GM19438 (cell line): ENCODE results near the gene TOP2B.

ENCODE experiments used
- ATAC-seq: cut with Tn5 transposase; IDR thresholded peaks from one replicate; pipeline ENCODE4 v1.9.1; 2021; ENCODE audit warnings: low read depth; ENCODE audit not compliant: unreplicated experiment

TOP2B gene, protein sequence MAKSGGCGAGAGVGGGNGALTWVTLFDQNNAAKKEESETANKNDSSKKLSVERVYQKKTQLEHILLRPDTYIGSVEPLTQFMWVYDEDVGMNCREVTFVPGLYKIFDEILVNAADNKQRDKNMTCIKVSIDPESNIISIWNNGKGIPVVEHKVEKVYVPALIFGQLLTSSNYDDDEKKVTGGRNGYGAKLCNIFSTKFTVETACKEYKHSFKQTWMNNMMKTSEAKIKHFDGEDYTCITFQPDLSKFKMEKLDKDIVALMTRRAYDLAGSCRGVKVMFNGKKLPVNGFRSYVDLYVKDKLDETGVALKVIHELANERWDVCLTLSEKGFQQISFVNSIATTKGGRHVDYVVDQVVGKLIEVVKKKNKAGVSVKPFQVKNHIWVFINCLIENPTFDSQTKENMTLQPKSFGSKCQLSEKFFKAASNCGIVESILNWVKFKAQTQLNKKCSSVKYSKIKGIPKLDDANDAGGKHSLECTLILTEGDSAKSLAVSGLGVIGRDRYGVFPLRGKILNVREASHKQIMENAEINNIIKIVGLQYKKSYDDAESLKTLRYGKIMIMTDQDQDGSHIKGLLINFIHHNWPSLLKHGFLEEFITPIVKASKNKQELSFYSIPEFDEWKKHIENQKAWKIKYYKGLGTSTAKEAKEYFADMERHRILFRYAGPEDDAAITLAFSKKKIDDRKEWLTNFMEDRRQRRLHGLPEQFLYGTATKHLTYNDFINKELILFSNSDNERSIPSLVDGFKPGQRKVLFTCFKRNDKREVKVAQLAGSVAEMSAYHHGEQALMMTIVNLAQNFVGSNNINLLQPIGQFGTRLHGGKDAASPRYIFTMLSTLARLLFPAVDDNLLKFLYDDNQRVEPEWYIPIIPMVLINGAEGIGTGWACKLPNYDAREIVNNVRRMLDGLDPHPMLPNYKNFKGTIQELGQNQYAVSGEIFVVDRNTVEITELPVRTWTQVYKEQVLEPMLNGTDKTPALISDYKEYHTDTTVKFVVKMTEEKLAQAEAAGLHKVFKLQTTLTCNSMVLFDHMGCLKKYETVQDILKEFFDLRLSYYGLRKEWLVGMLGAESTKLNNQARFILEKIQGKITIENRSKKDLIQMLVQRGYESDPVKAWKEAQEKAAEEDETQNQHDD (N-terminal part only)

DNA sequence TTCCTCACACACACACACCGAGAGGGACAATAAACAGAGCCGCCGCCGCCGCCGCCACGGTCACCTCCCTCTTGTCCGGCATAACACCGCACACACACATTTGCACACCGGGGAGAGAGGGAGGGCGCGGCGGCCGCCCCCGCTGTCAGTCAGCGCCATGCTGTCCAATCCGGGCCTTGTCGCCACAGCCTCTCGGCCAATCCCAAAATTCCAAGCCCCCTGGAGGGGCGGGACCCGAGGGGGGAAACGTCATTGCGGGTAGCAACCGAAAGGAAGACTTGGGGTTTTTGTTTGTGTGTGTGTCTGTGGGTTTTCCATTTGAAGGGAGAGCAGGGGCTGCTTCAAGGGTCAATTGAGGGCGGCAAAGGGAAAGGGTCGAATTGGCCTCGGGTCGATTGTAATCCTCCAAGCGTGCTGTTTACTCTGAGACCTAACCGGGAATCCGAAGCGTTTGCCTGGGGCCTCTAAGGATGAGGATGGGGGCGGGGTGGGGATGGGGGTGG lies at the start of gene TOP2B:
TSS of gene TOP2B (minus strand) at position 96 of the 503 bp plus-strand sequence. CDS start 610 bp downstream, outside the sequence.
- ATAC-seq: peak; percentile 80

DNA sequence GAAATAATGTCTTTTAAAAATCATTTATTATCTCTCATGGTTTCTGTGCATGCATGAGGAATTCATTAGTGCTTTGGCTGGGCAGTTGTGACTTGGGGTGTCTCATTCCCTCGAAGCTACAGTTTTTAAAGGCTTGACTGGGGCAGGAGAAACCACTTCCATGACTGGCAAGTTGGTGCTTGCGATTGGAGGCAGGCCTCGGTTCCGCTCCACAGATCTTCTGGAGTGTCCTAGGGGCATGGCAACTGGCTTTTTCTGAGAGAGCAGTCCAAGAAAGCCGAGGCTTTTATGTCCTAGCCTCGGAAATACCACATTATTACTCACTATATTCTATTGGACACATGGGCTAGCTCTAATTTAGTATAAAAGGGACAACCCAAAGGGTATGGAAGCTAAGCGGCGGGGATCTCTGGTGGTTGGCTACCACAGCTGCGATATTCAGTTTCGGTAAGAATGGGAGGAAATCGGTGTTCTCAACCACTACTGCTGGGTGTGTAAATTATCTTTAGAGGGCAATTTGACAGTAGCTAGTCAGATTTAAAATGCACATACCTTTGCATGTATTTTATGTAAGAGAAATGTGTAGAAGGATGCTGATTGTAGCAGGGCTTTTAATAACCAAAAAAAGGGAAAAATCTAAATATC lies 48.8 kb upstream of the TOP2B start:
- no peak for ATAC-seq

DNA sequence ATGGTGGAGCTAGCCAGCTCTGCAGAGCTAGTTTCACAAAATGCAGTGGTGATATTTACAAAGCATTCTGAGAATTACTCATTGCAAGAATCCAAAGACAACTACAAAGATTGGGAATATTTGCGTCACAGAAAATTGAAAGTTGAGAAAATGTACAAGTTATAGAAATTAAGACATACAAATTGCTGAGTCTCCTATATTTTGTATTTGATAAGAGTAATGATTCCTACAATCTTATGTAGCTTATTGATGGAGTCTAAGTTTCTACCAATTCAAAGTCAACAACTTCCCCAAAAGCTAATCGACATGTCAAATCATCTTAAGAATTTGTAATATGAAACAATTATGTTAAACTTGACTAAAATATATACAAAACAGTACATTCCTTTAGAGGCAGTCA lies 46.4 kb upstream of the TOP2B start:
- ATAC-seq: no peak

DNA sequence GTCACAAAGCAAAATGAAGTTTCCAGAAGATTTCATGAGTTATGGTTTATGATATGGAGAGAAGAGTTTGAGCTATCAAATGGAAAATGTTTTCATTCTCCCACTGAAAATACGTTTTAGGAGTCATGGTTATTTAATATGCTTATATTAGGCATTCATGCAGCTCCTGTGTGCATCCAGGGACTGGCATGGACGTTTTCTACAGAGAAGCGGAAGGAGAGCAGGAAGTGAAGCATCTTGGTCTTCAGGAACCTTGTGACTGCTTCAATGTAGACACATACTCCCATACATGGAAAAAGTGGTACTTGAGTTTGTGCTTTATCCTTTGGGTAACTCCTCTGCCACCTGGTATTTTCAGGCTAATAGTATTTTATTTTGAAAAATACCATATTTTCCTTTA lies 43.3 kb upstream of the TOP2B start:
- no peak for ATAC-seq

DNA sequence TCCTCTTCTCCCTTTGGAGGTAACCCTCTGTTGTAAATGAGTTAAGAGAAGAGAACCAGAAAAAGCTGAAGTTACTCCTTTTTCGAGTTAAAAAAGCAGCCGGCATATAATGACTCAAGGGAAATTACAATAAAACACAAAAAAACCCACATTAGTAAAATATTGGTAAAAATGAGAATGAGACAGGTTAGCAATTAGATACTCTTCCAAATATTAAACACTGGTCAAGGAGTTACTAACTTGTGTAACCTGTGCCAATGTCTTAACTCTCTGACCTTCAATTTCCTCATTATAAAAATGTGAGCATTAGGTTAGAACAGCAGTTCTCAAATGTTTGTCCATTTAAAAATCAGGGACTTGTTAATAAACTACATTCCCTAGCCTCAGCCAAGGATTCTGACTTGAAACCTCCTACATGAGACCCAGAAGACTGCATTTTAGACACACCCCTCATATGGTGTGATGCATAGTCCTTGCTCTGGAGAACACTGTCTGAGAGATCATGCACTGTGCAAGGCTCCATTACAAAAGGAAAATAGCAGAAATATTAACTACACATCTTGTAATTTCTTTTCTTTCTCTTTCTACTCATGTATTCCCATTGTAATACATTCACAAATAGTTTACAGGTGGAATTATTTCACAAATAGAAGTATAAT lies 42.7 kb upstream of the TOP2B start:
- no peak for ATAC-seq

DNA sequence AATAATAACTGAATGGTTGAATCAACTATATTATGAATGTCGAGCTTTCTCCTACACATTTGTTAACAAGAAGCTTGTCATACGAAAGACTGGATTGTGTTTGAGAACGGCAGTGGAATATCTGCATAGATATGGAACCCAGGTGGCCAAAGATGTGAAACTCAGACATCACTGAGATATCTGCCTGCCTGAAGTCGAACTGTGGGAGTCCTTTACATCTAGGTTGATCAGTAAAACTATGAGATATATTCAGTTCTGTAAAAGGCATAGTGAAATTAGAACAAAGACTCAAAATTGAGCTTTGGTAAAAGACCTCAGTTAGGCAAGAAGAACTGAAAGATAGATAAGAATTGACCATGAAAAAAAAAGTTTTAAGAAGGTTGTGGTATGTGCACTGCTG lies 41.5 kb upstream of the TOP2B start:
- ATAC-seq: no peak

DNA sequence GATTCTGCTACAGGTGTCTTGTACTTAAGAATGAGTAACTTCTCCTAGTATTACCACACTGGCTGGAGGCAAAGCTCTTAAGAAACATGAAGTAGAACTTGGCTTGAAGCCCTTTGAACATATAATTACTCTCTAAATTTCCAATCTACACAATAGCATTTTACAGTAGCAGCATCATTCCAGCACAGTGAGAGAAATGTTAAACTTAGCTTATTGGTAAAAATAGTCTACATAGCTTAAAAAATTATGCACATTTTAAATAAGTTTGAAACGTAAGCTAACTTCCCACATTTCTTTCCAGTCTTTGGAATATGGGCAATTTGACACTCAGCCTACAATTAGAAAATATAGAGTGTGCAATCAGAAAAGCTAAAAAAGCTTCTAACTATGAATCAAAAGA lies 32.8 kb upstream of the TOP2B start:
- no peak for ATAC-seq

DNA sequence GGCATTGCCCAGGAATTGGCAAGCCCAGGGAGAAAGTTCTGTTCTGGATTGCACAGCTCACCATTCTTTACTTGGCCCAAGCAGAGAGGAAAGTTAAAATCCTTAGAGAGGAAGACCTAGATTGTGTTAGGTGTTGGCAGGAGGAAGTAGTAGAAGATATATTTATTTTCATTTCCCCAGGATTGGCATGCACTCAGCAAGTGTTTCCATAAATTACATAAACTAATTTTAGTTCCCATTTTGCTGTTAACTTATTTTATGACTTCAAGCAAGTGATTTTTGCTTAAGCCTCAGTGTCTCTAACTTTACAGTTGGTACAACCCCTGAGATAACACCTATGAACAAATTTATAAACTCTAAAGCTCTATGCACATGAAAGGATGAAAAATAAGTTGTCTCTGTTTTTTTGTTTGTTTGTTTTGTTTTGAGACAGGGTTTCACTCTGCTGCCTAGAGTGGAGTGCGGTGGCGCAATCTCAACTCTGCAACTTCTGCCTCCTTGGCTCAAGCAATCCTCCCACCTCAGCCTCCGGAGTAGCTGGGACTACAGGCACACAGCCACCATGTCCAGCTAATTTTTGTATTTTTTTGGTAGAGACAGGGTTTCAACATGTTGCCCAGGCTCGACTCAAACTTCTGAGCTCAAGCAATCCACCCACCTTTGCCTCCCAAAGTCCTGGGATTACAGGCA lies 31.2 kb upstream of the TOP2B start:
- ATAC-seq: no peak

DNA sequence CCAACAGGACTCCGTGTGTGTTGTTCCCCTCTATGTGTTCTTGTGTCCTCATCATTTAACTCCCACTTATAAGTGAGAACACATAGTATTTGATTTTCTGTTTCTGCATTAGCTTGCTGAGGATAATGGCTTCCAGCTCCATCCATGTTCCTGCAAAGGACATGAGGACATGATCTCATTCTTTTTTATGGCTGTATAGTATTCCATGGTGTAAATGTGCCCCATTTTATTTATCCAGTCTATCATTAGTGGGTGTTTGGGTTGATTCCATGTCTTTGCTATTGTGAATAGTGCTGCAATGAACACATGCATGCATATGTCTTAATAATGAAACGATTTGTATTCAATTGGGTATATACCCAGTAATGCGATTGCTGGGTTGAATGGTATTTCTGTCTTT lies 28.5 kb upstream of the TOP2B start:
- ATAC-seq: no peak

DNA sequence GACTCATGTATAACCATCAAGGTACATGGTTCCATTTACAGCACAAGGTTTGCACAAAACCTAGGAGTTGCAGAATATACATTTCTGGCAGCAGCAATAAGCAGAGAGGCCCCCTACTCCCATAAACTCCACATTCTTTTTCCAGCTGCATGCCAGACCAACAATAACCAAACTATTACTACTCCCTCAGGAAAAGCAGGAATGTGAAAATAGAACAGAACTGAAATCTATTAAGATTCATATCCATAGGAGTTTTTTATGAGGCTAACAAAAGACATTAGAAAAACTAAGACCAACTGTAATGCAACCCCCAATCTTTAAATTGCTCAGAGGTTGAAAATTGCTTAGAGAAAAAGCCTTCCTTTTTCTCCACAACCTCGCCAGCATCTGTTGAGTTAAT lies 27.6 kb upstream of the TOP2B start:
- no peak for ATAC-seq

DNA sequence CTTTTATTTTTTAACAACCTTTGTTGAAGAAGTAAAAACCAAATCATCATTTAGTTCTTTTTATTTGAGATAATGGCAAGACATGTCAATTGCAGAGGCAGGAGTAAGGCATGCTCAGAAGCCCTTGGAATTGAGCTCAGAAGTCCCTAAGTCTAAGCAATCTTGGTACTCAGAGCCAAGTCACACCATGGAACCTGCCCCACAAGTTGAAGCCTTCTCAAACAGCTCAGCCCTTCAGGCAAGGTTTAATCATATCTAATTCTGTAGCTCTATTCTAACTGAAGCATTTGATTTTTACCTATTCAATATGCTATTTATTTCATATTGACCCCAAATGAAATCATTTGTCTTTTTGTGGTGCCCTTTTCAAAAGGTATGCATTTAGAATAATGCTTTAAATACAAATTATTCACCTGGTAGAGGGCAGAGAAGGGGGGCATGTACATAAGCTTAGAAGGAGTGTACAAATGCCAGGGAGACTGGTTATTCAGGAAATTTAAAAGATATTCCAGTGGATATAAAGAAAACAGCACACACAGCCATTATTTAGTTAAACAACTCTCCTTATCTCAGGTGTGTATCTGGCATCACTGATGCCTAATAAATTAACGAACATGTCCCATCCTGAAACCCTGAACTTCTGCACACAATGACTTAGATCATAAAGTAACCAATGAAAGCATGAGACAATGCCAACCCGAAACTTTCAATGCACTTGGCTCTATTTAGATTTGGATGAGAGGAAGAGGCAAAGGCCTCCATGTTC lies 26.2 kb upstream of the TOP2B start:
- ATAC-seq: no peak

DNA sequence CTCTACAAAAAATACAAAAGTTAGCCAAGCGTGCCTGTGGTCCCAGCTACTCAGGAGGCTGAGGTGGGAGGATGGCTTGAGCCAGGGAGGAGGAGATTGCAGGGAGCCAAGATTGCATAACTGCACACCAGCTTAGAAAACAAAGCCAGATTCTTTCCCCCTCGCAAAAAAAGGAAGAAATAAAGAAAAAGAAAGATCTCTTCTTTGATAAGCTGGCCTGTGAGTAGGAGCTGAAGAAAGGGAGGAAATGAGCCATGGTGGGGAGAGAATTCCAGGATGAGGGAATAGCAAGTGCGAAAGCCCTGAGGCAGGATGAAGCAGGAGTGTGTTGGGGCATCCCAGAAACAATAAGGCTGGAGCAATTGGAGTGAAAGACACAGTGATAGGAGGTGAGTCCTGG lies 24.5 kb upstream of the TOP2B start:
- ATAC-seq: no peak

DNA sequence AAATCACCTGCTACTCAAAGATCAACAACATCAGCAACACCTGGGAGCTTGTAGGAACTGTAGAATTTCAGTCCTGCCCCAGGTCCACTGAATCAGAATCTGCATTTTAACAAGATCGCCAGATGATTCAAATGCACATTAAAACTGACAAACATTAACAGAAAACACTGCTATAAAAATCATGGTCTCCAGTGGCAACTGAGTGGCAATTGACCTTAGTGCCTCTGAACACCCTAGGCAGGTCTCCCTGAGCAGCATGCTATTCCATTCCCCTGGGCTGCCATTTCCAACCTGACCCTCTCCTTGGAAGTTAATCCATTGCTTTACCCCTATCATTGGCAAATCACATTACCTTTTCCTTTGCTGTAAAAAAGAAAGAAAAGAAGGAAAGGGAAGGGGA lies 23.0 kb upstream of the TOP2B start:
- ATAC-seq: no peak

DNA sequence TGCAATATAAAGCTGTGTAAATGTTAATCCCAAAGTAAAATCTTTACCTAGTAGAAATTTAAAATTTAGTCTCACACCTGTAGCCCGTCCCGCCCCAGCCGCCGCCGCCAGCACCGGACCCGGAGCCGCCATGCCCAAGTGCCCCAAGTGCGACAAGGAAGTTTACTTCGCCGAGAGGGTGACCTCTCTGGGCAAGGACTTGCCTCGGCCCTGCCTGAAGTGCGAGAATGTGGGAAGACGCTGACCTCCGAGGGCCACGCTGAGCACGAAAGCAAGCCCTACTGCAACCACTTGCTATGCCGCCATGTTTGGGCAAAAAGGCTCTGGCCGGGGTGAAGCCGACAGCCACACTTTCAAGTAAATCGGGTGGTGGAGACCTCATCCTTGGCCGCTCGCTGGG lies 22.1 kb upstream of the TOP2B start:
- ATAC-seq: no peak

DNA sequence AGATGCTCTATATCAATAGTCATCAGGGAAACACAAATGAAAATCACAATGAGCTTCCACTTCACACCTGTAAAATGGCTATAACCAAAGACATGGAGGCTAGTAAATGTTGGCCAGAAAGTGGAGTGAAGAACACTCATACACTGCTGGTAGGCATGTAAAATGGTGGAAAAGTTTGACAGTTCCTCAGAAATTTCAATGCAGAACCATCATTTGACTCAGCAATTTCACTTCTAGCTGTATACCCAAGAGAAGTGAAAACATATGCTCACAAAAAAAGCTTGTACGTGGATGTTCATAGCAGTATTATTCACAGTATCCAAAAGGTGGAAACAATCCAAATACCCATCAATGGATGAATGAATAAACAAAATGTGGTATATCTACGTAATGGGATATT lies 19.2 kb upstream of the TOP2B start:
- no peak for ATAC-seq

DNA sequence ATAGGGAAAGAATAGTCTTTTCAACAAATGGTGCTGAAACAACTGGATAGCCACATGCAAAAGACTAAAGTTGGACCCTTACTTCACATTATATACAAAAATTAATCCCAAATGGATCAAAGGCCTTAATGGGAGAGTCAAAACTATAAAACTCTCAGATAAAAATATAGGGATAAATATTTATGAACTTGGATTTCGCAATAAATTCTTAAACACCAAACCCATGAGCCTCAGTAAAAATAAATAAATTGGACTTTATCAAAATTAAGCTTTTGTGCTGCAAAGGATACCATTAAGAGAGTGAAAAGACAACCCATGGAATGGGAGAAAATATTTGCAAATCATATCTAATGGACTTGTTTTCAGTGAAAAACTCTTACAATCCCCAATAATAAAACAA lies 18.7 kb upstream of the TOP2B start:
- no peak for ATAC-seq

DNA sequence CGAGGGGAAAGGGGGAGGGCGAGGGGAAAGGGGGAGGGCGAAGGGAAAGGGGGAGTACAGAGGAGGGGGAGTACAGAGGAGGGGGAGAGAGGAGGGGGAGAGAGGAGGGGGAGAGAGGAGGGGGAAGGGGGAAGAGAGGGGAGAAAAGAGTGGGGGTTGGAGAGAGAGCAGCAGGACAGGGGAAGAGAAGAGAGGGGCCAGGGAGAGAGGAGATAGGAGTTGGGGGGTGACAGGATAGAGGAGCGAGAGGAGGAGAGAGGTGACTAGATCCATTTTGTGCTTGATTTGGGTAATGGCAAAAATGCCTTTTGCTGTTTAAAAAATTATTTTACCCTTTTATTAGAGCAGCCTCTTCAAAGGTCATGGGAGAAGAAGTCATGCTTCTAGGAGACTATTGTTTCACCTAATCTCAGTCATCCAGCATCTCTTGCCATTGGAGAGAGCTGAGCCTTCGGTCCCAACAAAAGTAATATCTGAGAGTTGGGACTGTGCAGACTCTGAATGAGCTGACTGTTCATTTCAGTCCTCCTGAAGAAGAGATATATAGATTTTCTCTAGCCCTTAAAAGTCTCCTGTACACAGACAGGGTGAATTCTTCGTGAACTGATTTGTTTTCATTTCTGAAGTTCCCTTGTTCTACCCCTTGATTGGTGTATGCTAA lies 15.1 kb upstream of the TOP2B start:
- no peak for ATAC-seq

DNA sequence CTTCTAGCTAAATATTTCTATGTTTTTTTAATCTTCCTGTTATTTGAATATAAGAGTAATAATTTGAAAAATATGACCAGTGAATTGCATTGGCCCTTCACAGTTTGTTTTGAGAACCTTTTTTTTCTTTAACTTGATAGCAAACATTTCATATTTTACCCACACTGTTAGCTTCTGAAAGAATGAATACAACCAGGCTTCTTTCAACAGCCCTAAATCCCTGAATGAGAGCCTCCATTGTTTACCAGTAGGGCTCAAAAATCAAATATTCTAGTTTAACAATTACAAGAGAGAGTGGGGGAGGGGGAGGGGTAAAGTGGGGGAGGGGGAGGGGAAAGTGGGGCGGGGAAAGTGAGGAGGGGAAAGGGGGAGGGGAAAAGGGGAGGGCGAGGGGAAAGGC lies 14.5 kb upstream of the TOP2B start:
- no peak for ATAC-seq
